ENCODE measurements around the gene WT1. TPM values are rescaled to one million over a fixed set of nuclear protein-coding genes. Genes with fewer than 3 reads are reported as not detected.
A peak's percentile ranks its signal among the peaks of the same experiment; 100 is the strongest.

WT1 gene
- total and polyA plus RNA-seq, 2 of the 13 experiments (the other 11 are each of a cell fraction or from before 2014, with no cell fraction given), result 0.15 to 0.31 TPM

DNA sequence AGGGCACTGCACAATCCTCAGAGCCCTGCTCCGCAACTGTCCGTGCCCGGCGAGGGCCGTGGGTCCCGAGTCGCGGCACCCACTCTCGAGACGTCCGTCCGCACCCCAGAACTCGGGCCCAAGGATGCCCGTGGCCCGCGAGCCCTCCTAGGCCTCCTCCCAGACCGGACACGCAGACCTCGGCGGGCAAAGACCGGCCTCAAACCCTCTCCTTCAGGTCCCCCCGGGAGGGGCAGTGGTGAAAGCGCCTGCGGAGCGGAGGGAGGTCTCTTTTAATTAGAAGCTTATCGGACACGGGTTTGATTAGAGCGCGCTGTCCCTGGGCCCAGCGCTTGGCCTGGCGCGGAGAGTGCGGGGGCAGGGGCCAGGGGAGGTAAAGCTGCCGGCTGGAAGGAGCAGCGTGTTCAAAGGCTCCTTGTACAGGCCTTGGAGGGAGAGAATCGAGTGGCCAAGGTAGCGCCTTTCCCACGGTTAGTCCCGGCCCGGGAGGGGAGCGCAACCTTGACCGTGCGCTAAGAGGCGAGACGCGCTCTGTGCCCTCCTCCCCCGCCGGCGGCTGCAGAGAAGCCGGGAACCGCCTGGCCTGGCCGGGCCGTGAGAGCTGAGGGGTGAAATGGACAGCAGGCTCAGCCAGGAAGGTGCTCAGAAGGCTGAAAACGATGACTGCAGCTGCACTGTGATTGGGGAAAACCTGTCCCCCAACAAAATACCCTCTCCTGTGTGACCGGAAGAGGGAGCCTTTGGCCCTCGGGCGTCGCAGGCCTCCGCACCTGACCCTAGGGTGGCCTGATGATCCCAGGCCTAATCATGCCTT, 4.6 kb downstream of the WT1 start:
- H4K20me1 ChIP-seq (ENCODE audit: insufficient read depth, low read length), result no peaks in the 10 kb centered on the region
- CTCF ChIA-PET (ENCODE audit: low intra/inter-chr PET ratio, low total read pairs), result interaction anchor here (1.1 to 1.5 kb wide), 2 partner anchors 185 to 362 kb away, joined by 3 read pairs; no protein-coding TSS in a partner anchor
- FAIRE-seq, result no peak
- peaks cover 11 to 80% of the 10 kb centered on the region in 2 experiments for H3K27me3 ChIP-seq (ENCODE audit: control insufficient read depth in 1 of 2, insufficient read depth in 2 of 2, low read length in 2 of 2)
- intact Hi-C loops (cut with micrococcal nuclease; ENCODE audit: unreplicated experiment), result loop anchor here (5.0 kb wide), 1 partner anchor 362 kb away; the partner anchor contains the start of gene CCDC73
- H2AFZ ChIP-seq (ENCODE audit: low read length), result no peak overlapping the region
- H3K36me3 ChIP-seq (replicated peaks in 1 of 2; ENCODE audit: control insufficient read depth in 1 of 2, insufficient read depth in 2 of 2, low read length in 2 of 2), result no peaks in the 10 kb centered on the region
- BruUV-seq (replicated peaks), result no TSS peak
- H3K79me2 ChIP-seq (ENCODE audit: insufficient read depth, low read length), result no peaks in the 10 kb centered on the region
- no peaks in the 10 kb centered on the region for H3K9me3 ChIP-seq (ENCODE audit: low read length)
- WGBS (ENCODE audit: low lambda C conversion rate), result 58% methylated on average over 30 of the region's 59 CpGs
- in situ Hi-C loops (cut with HindIII; ENCODE audit: extremely low pct_ligation_motif_present, low pct_unique_long_range_greater_than_20kb), result no loop called here
- 0 out of 2 replicates have a peak, but pooled peaks cover 4% of the 10 kb centered on the region for H3K4me1 ChIP-seq (ENCODE audit: insufficient read depth, low read length)
- POLR2A ChIA-PET, result no interaction called here
- no peak for DNase-seq (ENCODE audit: low spot score)
- H3K9ac ChIP-seq (ENCODE audit: insufficient read depth, low read depth, low read length), result no peak overlapping the region
- no peak overlapping the region for H3K4me3 ChIP-seq (replicated peaks in 1 of 3; ENCODE audit: insufficient read depth in 1 of 3, low read depth in 2 of 3, low read length in 3 of 3)
- TF ChIP-seq SIN3A (IDR thresholded peaks at IDR 0.05; ENCODE audit: borderline replicate concordance, low read depth, low read length), result no peak
- TF ChIP-seq BORCS8-MEF2B (CRISPR knock-in tag; IDR thresholded peaks at IDR 0.05), result no peak
- TF ChIP-seq, protein P1, sequence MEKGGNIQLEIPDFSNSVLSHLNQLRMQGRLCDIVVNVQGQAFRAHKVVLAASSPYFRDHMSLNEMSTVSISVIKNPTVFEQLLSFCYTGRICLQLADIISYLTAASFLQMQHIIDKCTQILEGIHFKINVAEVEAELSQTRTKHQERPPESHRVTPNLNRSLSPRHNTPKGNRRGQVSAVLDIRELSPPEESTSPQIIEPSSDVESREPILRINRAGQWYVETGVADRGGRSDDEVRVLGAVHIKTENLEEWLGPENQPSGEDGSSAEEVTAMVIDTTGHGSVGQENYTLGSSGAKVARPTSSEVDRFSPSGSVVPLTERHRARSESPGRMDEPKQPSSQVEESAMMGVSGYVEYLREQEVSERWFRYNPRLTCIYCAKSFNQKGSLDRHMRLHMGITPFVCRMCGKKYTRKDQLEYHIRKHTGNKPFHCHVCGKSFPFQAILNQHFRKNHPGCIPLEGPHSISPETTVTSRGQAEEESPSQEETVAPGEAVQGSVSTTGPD (CRISPR knock-in tag; IDR thresholded peaks at IDR 0.05), result no peak
- TF ChIP-seq, protein P2, sequence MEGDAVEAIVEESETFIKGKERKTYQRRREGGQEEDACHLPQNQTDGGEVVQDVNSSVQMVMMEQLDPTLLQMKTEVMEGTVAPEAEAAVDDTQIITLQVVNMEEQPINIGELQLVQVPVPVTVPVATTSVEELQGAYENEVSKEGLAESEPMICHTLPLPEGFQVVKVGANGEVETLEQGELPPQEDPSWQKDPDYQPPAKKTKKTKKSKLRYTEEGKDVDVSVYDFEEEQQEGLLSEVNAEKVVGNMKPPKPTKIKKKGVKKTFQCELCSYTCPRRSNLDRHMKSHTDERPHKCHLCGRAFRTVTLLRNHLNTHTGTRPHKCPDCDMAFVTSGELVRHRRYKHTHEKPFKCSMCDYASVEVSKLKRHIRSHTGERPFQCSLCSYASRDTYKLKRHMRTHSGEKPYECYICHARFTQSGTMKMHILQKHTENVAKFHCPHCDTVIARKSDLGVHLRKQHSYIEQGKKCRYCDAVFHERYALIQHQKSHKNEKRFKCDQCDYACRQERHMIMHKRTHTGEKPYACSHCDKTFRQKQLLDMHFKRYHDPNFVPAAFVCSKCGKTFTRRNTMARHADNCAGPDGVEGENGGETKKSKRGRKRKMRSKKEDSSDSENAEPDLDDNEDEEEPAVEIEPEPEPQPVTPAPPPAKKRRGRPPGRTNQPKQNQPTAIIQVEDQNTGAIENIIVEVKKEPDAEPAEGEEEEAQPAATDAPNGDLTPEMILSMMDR (CRISPR knock-in tag; IDR thresholded peaks at IDR 0.05), result peak; percentile 55
- no peak for TF ChIP-seq ZMYM4 (CRISPR knock-in tag; IDR thresholded peaks at IDR 0.05)
- TF ChIP-seq STAG1 (CRISPR knock-in tag; IDR thresholded peaks at IDR 0.05), result peak; percentile 38
- no peak overlapping the region for H3K27ac ChIP-seq (ENCODE audit: extremely low read length, insufficient read depth, low read length)
- 0 out of 2 replicates have a peak overlapping the region, but pooled peaks have one; percentile 7 for H3K4me2 ChIP-seq (ENCODE audit: low read depth, low read length)
- ATAC-seq, result peak; percentile 19; the same call in 1 of the 3 replicates

Data from HepG2 (cell line).